PC-3 (cell line): ENCODE data around the gene TBXT.

ENCODE experiments used
- EZH2 ChIP-seq: fragments of 300-600 bp; sonication (generic); IDR thresholded peaks from one replicate; pipeline ENCODE4 v1.6.1; 2017; ENCODE audit warnings: antibody characterized with exemption, mild to moderate bottlenecking, low read length; ENCODE audit not compliant: unreplicated experiment
- TF ChIP-seq, protein P1 (sequence below): fragments of 300-600 bp; sonication (generic); conservative IDR thresholded peaks from 2 replicates; pipeline ENCODE4 v1.5.1; 2017; ENCODE audit warnings: antibody characterized with exemption, low read depth, mild to moderate bottlenecking, low read length

DNA sequence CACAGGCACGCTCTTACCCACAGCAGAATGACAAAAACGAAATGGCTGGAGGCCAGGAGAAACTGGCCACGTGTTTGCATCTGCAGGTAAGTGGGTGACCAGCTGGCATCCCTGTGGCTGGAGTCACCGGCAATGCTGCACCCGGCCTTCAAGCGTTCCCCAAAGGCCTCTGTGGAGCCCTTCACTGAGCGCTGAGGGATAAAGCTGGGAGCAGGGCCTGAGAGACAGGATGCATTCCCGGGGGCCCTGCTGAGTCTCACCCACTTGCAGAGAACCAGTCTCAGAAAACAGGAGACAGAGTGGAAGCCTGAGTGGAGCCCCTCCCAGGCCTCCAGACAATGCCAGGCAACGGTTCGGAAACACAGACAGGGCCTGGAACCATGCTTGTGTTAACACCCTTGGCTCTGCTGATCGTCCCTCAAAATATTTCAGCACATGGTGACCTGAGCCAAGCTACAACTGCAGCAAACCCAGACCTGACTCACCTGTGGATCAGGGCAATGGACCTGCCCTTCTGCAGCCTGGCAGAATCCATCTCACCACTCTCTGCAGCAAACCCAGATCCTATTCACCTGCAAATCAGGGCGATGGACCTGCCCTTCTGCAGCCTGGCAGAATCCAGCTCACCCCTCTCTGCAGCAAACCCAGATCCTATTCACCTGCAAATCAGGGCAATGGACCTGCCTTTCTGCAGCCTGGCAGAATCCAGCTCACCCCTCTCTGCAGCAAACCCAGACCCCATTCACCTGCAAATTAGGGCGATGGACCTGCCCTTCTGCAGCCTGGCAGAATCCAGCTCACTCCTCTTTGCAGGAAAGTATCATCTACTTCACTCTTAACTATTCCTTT is 39.8 kb downstream of the TBXT start:
- TF ChIP-seq, protein P1, sequence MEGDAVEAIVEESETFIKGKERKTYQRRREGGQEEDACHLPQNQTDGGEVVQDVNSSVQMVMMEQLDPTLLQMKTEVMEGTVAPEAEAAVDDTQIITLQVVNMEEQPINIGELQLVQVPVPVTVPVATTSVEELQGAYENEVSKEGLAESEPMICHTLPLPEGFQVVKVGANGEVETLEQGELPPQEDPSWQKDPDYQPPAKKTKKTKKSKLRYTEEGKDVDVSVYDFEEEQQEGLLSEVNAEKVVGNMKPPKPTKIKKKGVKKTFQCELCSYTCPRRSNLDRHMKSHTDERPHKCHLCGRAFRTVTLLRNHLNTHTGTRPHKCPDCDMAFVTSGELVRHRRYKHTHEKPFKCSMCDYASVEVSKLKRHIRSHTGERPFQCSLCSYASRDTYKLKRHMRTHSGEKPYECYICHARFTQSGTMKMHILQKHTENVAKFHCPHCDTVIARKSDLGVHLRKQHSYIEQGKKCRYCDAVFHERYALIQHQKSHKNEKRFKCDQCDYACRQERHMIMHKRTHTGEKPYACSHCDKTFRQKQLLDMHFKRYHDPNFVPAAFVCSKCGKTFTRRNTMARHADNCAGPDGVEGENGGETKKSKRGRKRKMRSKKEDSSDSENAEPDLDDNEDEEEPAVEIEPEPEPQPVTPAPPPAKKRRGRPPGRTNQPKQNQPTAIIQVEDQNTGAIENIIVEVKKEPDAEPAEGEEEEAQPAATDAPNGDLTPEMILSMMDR = no peak
- no peak for TF ChIP-seq EZH2
